Measurements from ENCODE around the gene XPA. TPM values are rescaled to one million over a fixed set of nuclear protein-coding genes. Genes with fewer than 3 reads are reported as not detected.

The XPA gene
- polyA plus RNA-seq, 2 of the 4 experiments (the other 2 are of a cell fraction): 8.0 to 14.0 TPM

DNA sequence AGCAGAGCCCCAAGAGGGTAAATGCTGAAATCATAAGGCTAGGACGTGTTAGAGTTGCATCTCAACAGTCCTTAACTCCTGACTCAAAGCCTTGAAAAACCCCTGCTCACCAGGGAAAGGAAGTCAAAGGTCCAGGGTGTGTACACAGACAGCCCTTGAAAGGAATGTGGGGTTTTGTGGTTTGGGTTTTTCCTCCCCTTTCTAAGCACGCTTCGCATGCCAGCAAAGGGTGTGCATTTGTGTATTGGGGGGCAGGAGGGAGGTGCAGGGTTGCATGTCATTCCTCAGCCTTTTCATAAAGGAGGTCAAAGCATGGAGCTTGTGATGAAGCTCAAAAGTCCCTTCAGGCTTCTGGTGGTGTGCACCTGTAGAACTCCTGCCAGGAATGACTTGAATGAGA, 17.3 kb upstream of the XPA start:
- no peak for FAIRE-seq
- TF ChIP-seq SMC3 (IDR thresholded peaks at IDR 0.05) (no peak), RFX5 (IDR thresholded peaks at IDR 0.05) (no peak), FOSB (CRISPR knock-in tag; IDR thresholded peaks at IDR 0.05) (no peak), EP300 (IDR thresholded peaks at IDR 0.05) (peak in 1 of 2 experiments; percentile 36; a peak in 1 of 5 replicates), RCOR1 (IDR thresholded peaks at IDR 0.05; ENCODE audit: low read depth, low read length) (no peak), JUN (IDR thresholded peaks at IDR 0.05) (0 out of 5 replicates have a peak, but pooled peaks of 1 of the 2 experiments have one; percentile 27), ESRRA (IDR thresholded peaks at IDR 0.05; ENCODE audit: borderline replicate concordance, low read length) (no peak)
- TF ChIP-seq, protein P1, sequence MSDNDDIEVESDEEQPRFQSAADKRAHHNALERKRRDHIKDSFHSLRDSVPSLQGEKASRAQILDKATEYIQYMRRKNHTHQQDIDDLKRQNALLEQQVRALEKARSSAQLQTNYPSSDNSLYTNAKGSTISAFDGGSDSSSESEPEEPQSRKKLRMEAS (IDR thresholded peaks at IDR 0.05): peak; percentile 27; the same call in 1 of the 2 replicates
- no peak overlapping the region for H3K4me3 ChIP-seq
- peak overlapping the region; percentile 46 for H3K4me2 ChIP-seq
- H3K27ac ChIP-seq: peak overlapping the region in 1 of 2 experiments; percentile 71; a peak in 3 of 6 replicates
- DNase-seq (ENCODE audit: low read depth in 1 of 2, low spot score in 1 of 2): peak in 1 of 2 experiments; percentile 82
- ChIA-PET POLR2A (interaction anchor here (1.0 kb wide), 4 partner anchors 38 to 208 kb away, joined by 3 to 5 read pairs (median 4); partner anchors contain the start of gene TRMO), CTCF (interaction anchor here (0.8 to 3.8 kb wide), 6 partner anchors 8 to 321 kb away, joined by 3 to 38 read pairs (median 4); no protein-coding TSS in a partner anchor)
- no peaks in the 10 kb centered on the region for H3K9me3 ChIP-seq
- H3K4me1 ChIP-seq: peaks cover 20% of the 10 kb centered on the region
- ATAC-seq: peak; percentile 60 to 76; a peak in 4 of 6 replicates
- 10% methylated on average over 3 of the region's 3 CpGs for WGBS (ENCODE audit: missing lambda C conversion rate)

- ChIA-PET POLR2A (no interaction called here), CTCF (interaction anchor here (0.6 to 1.6 kb wide), 9 partner anchors 15 to 210 kb away, joined by 3 to 6 read pairs (median 3); no protein-coding TSS in a partner anchor)
- no peak for TF ChIP-seq FOXS1 (CRISPR knock-in tag; IDR thresholded peaks at IDR 0.05)
- TF ChIP-seq EP300 (IDR thresholded peaks at IDR 0.05): no peak
- TF ChIP-seq BHLHE40 (IDR thresholded peaks at IDR 0.05; ENCODE audit: low read depth, low read length): no peak
- TF ChIP-seq, protein P1 (IDR thresholded peaks at IDR 0.05): no peak
- no peak for TF ChIP-seq ZFP36 (IDR thresholded peaks at IDR 0.05; ENCODE audit: borderline replicate concordance, partially characterized antibody)
- no peaks in the 10 kb centered on the region for H3K9me3 ChIP-seq
- H3K4me3 ChIP-seq: no peak overlapping the region
- ATAC-seq (peak in 1 of 2 experiments; percentile 7; a peak in 1 of 6 replicates), DNase-seq (ENCODE audit: low read depth in 1 of 2, low spot score in 1 of 2) (no peak), FAIRE-seq (no peak)
- peak overlapping the region in 1 of 2 experiments; percentile 54; a peak in 3 of 6 replicates for H3K27ac ChIP-seq
- no peak overlapping the region for H3K4me2 ChIP-seq
- peaks cover 20% of the 10 kb centered on the region for H3K4me1 ChIP-seq
- 79% methylated on average over 12 of the region's 12 CpGs for WGBS (ENCODE audit: missing lambda C conversion rate)
Observed at GRCh38 chr9:97711223-97711626, 14.1 kb upstream of the XPA start.

DNA sequence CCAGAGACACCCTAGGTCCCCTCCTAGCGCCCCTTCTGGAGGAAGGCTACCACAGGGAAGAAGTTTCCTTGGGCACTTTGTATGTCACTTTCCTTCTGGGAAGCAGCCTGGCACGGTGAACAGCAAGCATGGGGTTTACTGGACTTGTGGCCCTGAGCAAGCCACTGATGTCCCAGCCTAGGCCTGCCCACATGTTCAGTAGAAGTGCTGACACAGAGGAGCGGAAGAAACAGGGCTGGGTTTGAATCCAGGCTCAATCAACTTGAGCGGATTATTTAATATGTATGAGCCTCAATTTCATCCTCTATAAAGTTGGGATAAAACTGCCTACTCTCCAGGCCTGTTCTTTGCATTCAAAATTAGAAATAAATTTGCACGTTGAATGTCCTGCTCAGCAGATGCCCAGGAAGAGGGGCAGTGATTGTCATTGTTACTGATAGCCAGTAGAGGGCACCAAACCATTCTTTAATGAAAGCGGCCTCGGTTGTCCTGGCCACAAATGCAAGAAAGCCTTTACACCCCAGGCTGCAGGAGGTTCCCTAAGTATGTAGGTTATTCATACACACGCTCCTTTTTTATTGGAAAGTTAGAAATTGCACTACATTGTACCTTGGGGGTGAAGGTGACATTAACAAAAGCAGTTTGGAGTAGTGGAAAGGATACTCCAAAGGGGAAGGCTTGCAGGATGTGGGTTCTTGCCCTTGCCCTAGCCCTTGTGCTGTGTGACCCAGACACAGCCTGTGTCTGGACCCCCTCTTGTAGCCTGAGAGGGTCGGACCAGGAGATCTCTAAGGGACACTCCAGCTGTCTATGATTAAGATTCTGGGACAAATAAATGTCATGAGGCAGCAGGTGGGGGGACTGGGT, 13.4 kb upstream of the XPA start:
- WGBS (ENCODE audit: missing lambda C conversion rate): 26% methylated on average over 9 of the region's 9 CpGs
- POLR2A ChIA-PET: no interaction called here

More for the DNA sequence above, 13.4 kb upstream of the XPA start:
- FAIRE-seq (peak; percentile 49), DNase-seq (ENCODE audit: low read depth in 1 of 2, low spot score in 1 of 2) (peak; percentile 75 to 86), ATAC-seq (peak; percentile 94 to 95)
- Histone ChIP-seq H3K9me3 (no peaks in the 10 kb centered on the region), H3K4me1 (peaks cover 20% of the 10 kb centered on the region), H3K4me3 (no peak overlapping the region), H3K4me2 (0 out of 3 replicates have a peak overlapping the region, but pooled peaks have one; percentile 4), H3K27ac (peak overlapping the region; percentile 18 to 54; a peak in 3 of 6 replicates)
- CTCF ChIA-PET: interaction anchor here (0.6 to 1.6 kb wide), 9 partner anchors 15 to 211 kb away, joined by 3 to 6 read pairs (median 3); no protein-coding TSS in a partner anchor
- TF ChIP-seq MAFK (IDR thresholded peaks at IDR 0.05; ENCODE audit: partially characterized antibody) (peak; percentile 52), CTCF (IDR thresholded peaks at IDR 0.05) (peak; percentile 82), GATA3 (IDR thresholded peaks at IDR 0.05; ENCODE audit: borderline replicate concordance) (no peak), RAD21 (conservative IDR thresholded peaks at IDR 0.05 in 1 of 2, IDR thresholded peaks at IDR 0.05 in 1 of 2) (peak; percentile 93 to 94), HEYL (CRISPR knock-in tag; IDR thresholded peaks at IDR 0.05) (no peak), SMC3 (IDR thresholded peaks at IDR 0.05) (peak; percentile 91)
